Endodermal cell (in vitro differentiated cells): ENCODE measurements around the gene MATN3. TPM values are rescaled to one million over a fixed set of nuclear protein-coding genes. Genes with fewer than 3 reads are reported as not detected.

Source experiments
- DNase-seq: peaks from one replicate; pipeline ENCODE4 v3.0.0-alpha.2; 2017
- H3K27ac ChIP-seq: 2 replicates; pipeline ENCODE4 v1.5.1; 2013; ENCODE audit warnings: mild to moderate bottlenecking, low read depth, low read length, moderate library complexity
- H3K27me3 ChIP-seq: 2 replicates; pipeline ENCODE4 v1.6.1; 2013; ENCODE audit warnings: mild to moderate bottlenecking, low read length, moderate library complexity; ENCODE audit not compliant: insufficient read depth, control insufficient read depth, poor library complexity, severe bottlenecking
- H3K36me3 ChIP-seq: 2 replicates; pipeline ENCODE4 v1.7.0; 2013; ENCODE audit warnings: mild to moderate bottlenecking, low read length, moderate library complexity; ENCODE audit not compliant: control insufficient read depth, insufficient read depth
- H3K4me1 ChIP-seq: one replicate; pipeline ENCODE4 v1.7.0; 2013; ENCODE audit warnings: low read length; ENCODE audit not compliant: control insufficient read depth, insufficient read depth
- H3K4me3 ChIP-seq: 2 replicates; pipeline ENCODE4 v1.5.1; 2013; ENCODE audit warnings: mild to moderate bottlenecking, low read length, moderate library complexity
- H3K9ac ChIP-seq: 2 replicates; pipeline ENCODE4 v1.6.1; 2013; ENCODE audit warnings: mild to moderate bottlenecking, low read length, moderate library complexity; ENCODE audit not compliant: poor library complexity, severe bottlenecking; ENCODE audit errors: extremely low read depth
- H3K9me3 ChIP-seq: 2 replicates; pipeline ENCODE4 v1.6.1; 2013; ENCODE audit warnings: mild to moderate bottlenecking, low read length, moderate library complexity; ENCODE audit not compliant: control insufficient read depth
- H3K27ac Mint-ChIP-seq: 2 replicates; pipeline ENCODE4 v1.8.0; 2020; ENCODE audit warnings: mixed read lengths
- H3K27me3 Mint-ChIP-seq: 2 replicates; pipeline ENCODE4 v1.8.0; 2021; ENCODE audit warnings: mild to moderate bottlenecking, mixed read lengths; ENCODE audit not compliant: insufficient read depth
- H3K36me3 Mint-ChIP-seq: 2 replicates; pipeline ENCODE4 v1.8.0; 2020; ENCODE audit warnings: low read depth, mixed read lengths
- H3K4me1 Mint-ChIP-seq: 2 replicates; pipeline ENCODE4 v1.8.0; 2020; ENCODE audit warnings: mixed read lengths
- H3K4me3 Mint-ChIP-seq: 2 replicates; pipeline ENCODE4 v1.8.0; 2020; ENCODE audit warnings: mild to moderate bottlenecking, moderate library complexity, mixed read lengths
- H3K9me3 Mint-ChIP-seq: 2 replicates; pipeline ENCODE4 v1.8.0; 2020; ENCODE audit warnings: mild to moderate bottlenecking, mixed read lengths
- CTCF ChIP-seq: fragments of 200-600 bp; sonication (generic); conservative IDR thresholded peaks from 2 replicates; pipeline ENCODE4 v1.5.0; 2021; ENCODE audit warnings: antibody characterized with exemption, mild to moderate bottlenecking
- whole genome bisulfite sequencing, 2 experiments: methylation state at CpG; one replicate each; pipeline versions ENCODE4 v1.1.5 to v1.1.7; 2013; ENCODE audit warnings: missing lambda C conversion rate in 2 of 2, mixed read lengths in 1 of 2; ENCODE audit not compliant: insufficient coverage in 1 of 2, insufficient read length in 1 of 2; 5-methylcytosine and 5-hydroxymethylcytosine counted together
- total RNA-seq, 2 donors: library from RNA; stranded (reverse); fragmentation: NEBNext Ultra II Directional in 1 of 2; extraction: Animal tissue kit (Norgen Biotek cat#: 25700) in 1 of 2; gene quantifications; 2 replicates in 1 of 2; 3 replicates in 1 of 2; pipeline ENCODE4 v1.2.1, GENCODE V29; 2021

The MATN3 gene
- total RNA-seq, 2 donors from 2014 or later, result 38.5 to 44.7 TPM

- Histone ChIP-seq H3K4me1 (no peaks in the 10 kb centered on the region), H3K27me3 (no peaks in the 10 kb centered on the region), H3K4me3 (no peak overlapping the region), H3K36me3 (peaks cover 80% of the 10 kb centered on the region), H3K9ac (no peak overlapping the region), H3K9me3 (peaks cover 15% of the 10 kb centered on the region), H3K27ac (no peak overlapping the region)
- H3K27ac Mint-ChIP-seq, result no peak overlapping the region
- no peak overlapping the region for H3K4me3 Mint-ChIP-seq
- no peaks in the 10 kb centered on the region for H3K4me1 Mint-ChIP-seq
- peaks cover 75% of the 10 kb centered on the region for H3K36me3 Mint-ChIP-seq
- TF ChIP-seq CTCF, result no peak
- WGBS, 2 experiments, result 95 to 100% methylated on average over 3 of the region's 3 CpGs
- no peak for DNase-seq
- no peaks in the 10 kb centered on the region for H3K27me3 Mint-ChIP-seq
- peaks cover 2% of the 10 kb centered on the region for H3K9me3 Mint-ChIP-seq
These were observed 15.4 kb upstream of the MATN3 start for GRCh38 chr2:20027705-20028434.

GRCh38 chr2:20027260-20027677 lies 14.8 kb upstream of the MATN3 start:
- Histone ChIP-seq H3K27ac (no peak overlapping the region), H3K9ac (no peak overlapping the region), H3K4me1 (no peaks in the 10 kb centered on the region), H3K36me3 (peaks cover 74% of the 10 kb centered on the region), H3K27me3 (no peaks in the 10 kb centered on the region), H3K9me3 (peaks cover 21% of the 10 kb centered on the region), H3K4me3 (no peak overlapping the region)
- 70 to 71% methylated on average over 4 of the region's 4 CpGs for WGBS, 2 experiments
- Mint-ChIP-seq H3K27me3 (no peaks in the 10 kb centered on the region), H3K9me3 (peaks cover 6% of the 10 kb centered on the region), H3K36me3 (peaks cover 74% of the 10 kb centered on the region), H3K27ac (no peak overlapping the region), H3K4me1 (no peaks in the 10 kb centered on the region), H3K4me3 (no peak overlapping the region)
- DNase-seq, result no peak
- TF ChIP-seq CTCF, result no peak

GRCh38 chr2:20025065-20025786 lies 12.8 kb upstream of the MATN3 start:
- Histone ChIP-seq H3K27ac (no peak overlapping the region), H3K4me3 (no peak overlapping the region), H3K27me3 (no peaks in the 10 kb centered on the region), H3K4me1 (no peaks in the 10 kb centered on the region), H3K9me3 (peaks cover 35% of the 10 kb centered on the region), H3K9ac (no peak overlapping the region), H3K36me3 (peaks cover 54% of the 10 kb centered on the region)
- Mint-ChIP-seq H3K4me3 (no peak overlapping the region), H3K4me1 (no peaks in the 10 kb centered on the region), H3K9me3 (peaks cover 26% of the 10 kb centered on the region), H3K27me3 (no peaks in the 10 kb centered on the region), H3K27ac (no peak overlapping the region), H3K36me3 (peaks cover 73% of the 10 kb centered on the region)
- no peak for TF ChIP-seq CTCF
- 100% methylated on average over 1 to 3 of the region's 3 CpGs for WGBS, 2 experiments
- no peak for DNase-seq
